Gastroesophageal sphincter (tissue), 4 donors: Measurements from ENCODE around the gene C5orf46. TPM values are rescaled to one million over a fixed set of nuclear protein-coding genes. Genes with fewer than 3 reads are reported as not detected.

ENCODE experiments used
- ATAC-seq: fragments of 150-250 bp; one replicate; pipeline ENCODE4 v1.9.1; 2016; ENCODE audit warnings: mild to moderate bottlenecking, moderate library complexity
- H3K27ac ChIP-seq, 4 donors: fragments of 200-600 bp; sonication (generic) in 3 of 4; 1 replicate in 3 of 4; 2 replicates in 1 of 4; pipeline ENCODE4 v1.5.1; 2016 to 2019
- H3K27me3 ChIP-seq: fragments of 200-600 bp; sonication (generic); one replicate; pipeline ENCODE4 v1.5.1; 2019
- H3K36me3 ChIP-seq, 2 donors: fragments of 200-600 bp; sonication (generic); one replicate each; pipeline ENCODE4 v1.5.1; 2019; ENCODE audit warnings: control low read depth in 1 of 2
- H3K4me1 ChIP-seq, 3 donors: fragments of 200-600 bp; sonication (generic); 1 replicate in 2 of 3; 2 replicates in 1 of 3; pipeline ENCODE4 v1.5.1; 2016 to 2019; ENCODE audit warnings: control low read depth in 2 of 3
- H3K4me3 ChIP-seq, 2 donors: fragments of 200-600 bp; sonication (generic); one replicate each; pipeline ENCODE4 v1.5.1; 2019; ENCODE audit warnings: mild to moderate bottlenecking in 1 of 2, moderate library complexity in 1 of 2
- H3K9me3 ChIP-seq, 3 donors: fragments of 200-600 bp; sonication (generic); one replicate each; pipeline ENCODE4 v1.5.1; 2017 to 2019; ENCODE audit warnings: control low read depth in 2 of 3
- EP300 ChIP-seq: sonication (generic); formaldehyde crosslinking; IDR thresholded peaks from one replicate; pipeline ENCODE4 v1.6.1; 2017; ENCODE audit warnings: antibody characterized with exemption, mild to moderate bottlenecking
- POLR2A ChIP-seq, 2 donors: fragments of 450-650 bp; IDR thresholded peaks; one replicate each; pipeline ENCODE4 v1.6.1; 2017; ENCODE audit warnings: antibody characterized with exemption in 2 of 2, mild to moderate bottlenecking in 2 of 2, moderate library complexity in 1 of 2
- POLR2AphosphoS5 ChIP-seq: sonication (generic); formaldehyde crosslinking; IDR thresholded peaks from one replicate; pipeline ENCODE4 v1.6.1; 2017; ENCODE audit warnings: antibody characterized with exemption
- WGBS, 2 donors: methylation state at CpG; one replicate each; pipeline ENCODE4 v1.1.5; 2018; ENCODE audit warnings: low coverage in 1 of 2; 5-methylcytosine and 5-hydroxymethylcytosine counted together
- total RNA-seq, 4 donors: library from RNA; depleted of rRNA; stranded (reverse); fragments of >200 nt; gene quantifications; one replicate each; pipeline ENCODE4 v1.1.0, GENCODE V29; 2016
- TF ChIP-seq, protein P1 (sequence below), 4 experiments: fragments of 200-600 bp in 2 of 4; fragments of 450-650 bp in 2 of 4; sonication (generic) in 1 of 4; IDR thresholded peaks; one replicate each; pipeline ENCODE4 v1.5.1; 2017 to 2019; ENCODE audit warnings: antibody characterized with exemption in 4 of 4, mild to moderate bottlenecking in 2 of 4, moderate library complexity in 2 of 4

Gene C5orf46
- total RNA-seq, 4 donors from 2014 or later: not detected

- H3K36me3 ChIP-seq: no peaks in the 10 kb centered on the region
- H3K27ac ChIP-seq: no peak overlapping the region
- no peak for ATAC-seq
- H3K27me3 ChIP-seq: no peaks in the 10 kb centered on the region
- TF ChIP-seq POLR2A (IDR thresholded peaks at IDR 0.05) (no peak), POLR2AphosphoS5 (no peak), EP300 (no peak)
- TF ChIP-seq, protein P1, sequence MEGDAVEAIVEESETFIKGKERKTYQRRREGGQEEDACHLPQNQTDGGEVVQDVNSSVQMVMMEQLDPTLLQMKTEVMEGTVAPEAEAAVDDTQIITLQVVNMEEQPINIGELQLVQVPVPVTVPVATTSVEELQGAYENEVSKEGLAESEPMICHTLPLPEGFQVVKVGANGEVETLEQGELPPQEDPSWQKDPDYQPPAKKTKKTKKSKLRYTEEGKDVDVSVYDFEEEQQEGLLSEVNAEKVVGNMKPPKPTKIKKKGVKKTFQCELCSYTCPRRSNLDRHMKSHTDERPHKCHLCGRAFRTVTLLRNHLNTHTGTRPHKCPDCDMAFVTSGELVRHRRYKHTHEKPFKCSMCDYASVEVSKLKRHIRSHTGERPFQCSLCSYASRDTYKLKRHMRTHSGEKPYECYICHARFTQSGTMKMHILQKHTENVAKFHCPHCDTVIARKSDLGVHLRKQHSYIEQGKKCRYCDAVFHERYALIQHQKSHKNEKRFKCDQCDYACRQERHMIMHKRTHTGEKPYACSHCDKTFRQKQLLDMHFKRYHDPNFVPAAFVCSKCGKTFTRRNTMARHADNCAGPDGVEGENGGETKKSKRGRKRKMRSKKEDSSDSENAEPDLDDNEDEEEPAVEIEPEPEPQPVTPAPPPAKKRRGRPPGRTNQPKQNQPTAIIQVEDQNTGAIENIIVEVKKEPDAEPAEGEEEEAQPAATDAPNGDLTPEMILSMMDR (IDR thresholded peaks at IDR 0.05): no peak
- H3K4me3 ChIP-seq: no peak overlapping the region
- 89 to 100% methylated on average over 1 of the region's 1 CpG for WGBS, 2 donors
- no peaks in the 10 kb centered on the region for H3K4me1 ChIP-seq
- no peaks in the 10 kb centered on the region for H3K9me3 ChIP-seq
Observed at GRCh38 chr5:147895864-147896263, 10.5 kb downstream of the C5orf46 start.

DNA sequence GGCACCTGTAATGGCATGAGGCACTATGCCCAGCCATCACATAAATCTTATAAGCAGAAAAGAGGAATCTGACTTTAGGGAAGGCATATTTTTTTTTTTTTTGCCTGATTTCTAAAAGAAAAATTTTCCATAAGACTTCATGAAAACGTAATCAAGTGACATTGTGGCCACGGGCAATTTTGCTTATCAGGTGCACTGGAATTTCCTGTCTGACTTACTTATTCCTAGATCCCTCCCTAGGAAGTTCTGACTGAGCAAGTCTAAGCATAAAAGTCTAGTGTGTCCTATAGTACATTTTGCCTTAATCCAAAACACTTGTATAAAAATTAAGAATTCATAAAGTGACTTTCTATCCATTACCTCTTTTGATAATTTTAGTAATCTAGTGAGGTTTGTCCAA lies 12.5 kb downstream of the C5orf46 start:
- H3K9me3 ChIP-seq: no peaks in the 10 kb centered on the region
- TF ChIP-seq, protein P1 (IDR thresholded peaks at IDR 0.05): no peak
- TF ChIP-seq POLR2A (IDR thresholded peaks at IDR 0.05) (no peak), POLR2AphosphoS5 (no peak), EP300 (no peak)
- H3K4me3 ChIP-seq: no peak overlapping the region
- no peaks in the 10 kb centered on the region for H3K36me3 ChIP-seq
- H3K27me3 ChIP-seq: no peaks in the 10 kb centered on the region
- H3K27ac ChIP-seq: no peak overlapping the region
- 41 to 51% methylated on average over 2 of the region's 2 CpGs for WGBS, 2 donors
- H3K4me1 ChIP-seq: no peaks in the 10 kb centered on the region
- no peak for ATAC-seq

- Histone ChIP-seq H3K4me3 (no peak overlapping the region), H3K9me3 (no peaks in the 10 kb centered on the region), H3K4me1 (no peaks in the 10 kb centered on the region), H3K27ac (no peak overlapping the region), H3K27me3 (no peaks in the 10 kb centered on the region), H3K36me3 (no peaks in the 10 kb centered on the region)
- no peak for ATAC-seq
- TF ChIP-seq POLR2A (IDR thresholded peaks at IDR 0.05) (no peak), POLR2AphosphoS5 (no peak), EP300 (no peak)
- TF ChIP-seq, protein P1 (IDR thresholded peaks at IDR 0.05): no peak
- 40 to 50% methylated on average over 2 to 3 of the region's 3 CpGs for WGBS, 2 donors
Observed at GRCh38 chr5:147892696-147893296, 13.5 kb downstream of the C5orf46 start.

DNA sequence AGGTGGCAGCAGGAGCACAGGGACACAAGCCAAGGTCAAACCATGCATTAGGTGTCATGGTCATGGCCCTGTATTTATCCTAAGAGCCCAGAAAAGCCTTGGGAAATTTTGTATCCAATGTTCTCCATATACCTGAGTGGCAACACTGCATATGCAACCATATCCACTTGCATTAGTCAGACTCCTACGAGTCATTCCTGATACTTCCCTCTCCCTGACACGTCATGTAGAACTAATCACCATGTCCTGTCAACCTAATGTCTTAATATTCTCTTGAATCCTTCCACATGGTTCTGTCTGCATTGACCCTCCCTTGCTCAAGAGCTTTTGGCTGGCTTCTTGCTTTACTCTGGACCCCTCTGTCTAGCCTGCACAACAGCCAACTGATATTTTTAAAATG lies 18.4 kb downstream of the C5orf46 start:
- Histone ChIP-seq H3K27ac (no peak overlapping the region), H3K4me3 (no peak overlapping the region), H3K27me3 (no peaks in the 10 kb centered on the region), H3K9me3 (no peaks in the 10 kb centered on the region), H3K36me3 (no peaks in the 10 kb centered on the region), H3K4me1 (no peaks in the 10 kb centered on the region)
- no peak for TF ChIP-seq POLR2A (IDR thresholded peaks at IDR 0.05)
- no peak for TF ChIP-seq POLR2AphosphoS5
- no peak for TF ChIP-seq EP300
- TF ChIP-seq, protein P1 (IDR thresholded peaks at IDR 0.05): no peak
- WGBS, 2 donors: 36 to 66% methylated on average over 2 of the region's 2 CpGs
- ATAC-seq: no peak

- no peak overlapping the region for H3K4me3 ChIP-seq
- H3K36me3 ChIP-seq: no peaks in the 10 kb centered on the region
- no peaks in the 10 kb centered on the region for H3K9me3 ChIP-seq
- no peaks in the 10 kb centered on the region for H3K27me3 ChIP-seq
- no peak overlapping the region for H3K27ac ChIP-seq
- H3K4me1 ChIP-seq: no peaks in the 10 kb centered on the region
- no peak for TF ChIP-seq POLR2AphosphoS5
- TF ChIP-seq, protein P1 (IDR thresholded peaks at IDR 0.05): peak in 1 of 4 experiments; percentile 40
- ATAC-seq: no peak
- 14 to 21% methylated on average over 3 of the region's 3 CpGs for WGBS, 2 donors
Observed at GRCh38 chr5:147887026-147887627, 19.2 kb downstream of the C5orf46 start.
